ENCODE results near the gene GPR31.
"Not testable (repeated sequence)": the region's sequence is repeated elsewhere in the genome, so short reads cannot be mapped to it uniquely, and the experiment has no call there.

- TF ChIP-seq CTCF (IDR thresholded peaks at IDR 0.05; ENCODE audit: low read length); EZH2 (IDR thresholded peaks at IDR 0.05; ENCODE audit: borderline replicate concordance, low read length): not testable (repeated sequence)
These were observed 45.7 kb upstream of the GPR31 start for GRCh38 chr6:167203261-167204058.

Measured in OCI-LY1 (cell line).